ENCODE results near the gene CIAO2A.
"Not testable (repeated sequence)": the region's sequence is repeated elsewhere in the genome, so short reads cannot be mapped to it uniquely, and the experiment has no call there.

CIAO2A gene

GRCh38 chr15:64070965-64071851 is 22.4 kb downstream of the CIAO2A start:
- DNase-seq = peak; percentile 92 to 95

GRCh38 chr15:64070106-64070505 is 23.5 kb downstream of the CIAO2A start:
- DNase-seq = peak in 1 of 2 donors; percentile 22

- DNase-seq = no peak
These were observed 25.5 kb downstream of the CIAO2A start for GRCh38 chr15:64068133-64068532.

GRCh38 chr15:64067564-64068030 is 26.0 kb downstream of the CIAO2A start:
- peak; percentile 77 to 83 for DNase-seq

- DNase-seq = peak; percentile 20 to 35
These were observed 27.2 kb downstream of the CIAO2A start for GRCh38 chr15:64066451-64066850.

- no peak for DNase-seq
These were observed 32.9 kb downstream of the CIAO2A start for GRCh38 chr15:64060716-64061115.

GRCh38 chr15:64059104-64059503 is 34.5 kb downstream of the CIAO2A start:
- peak; percentile 19 to 35 for DNase-seq

- no peak for DNase-seq
These were observed 35.4 kb downstream of the CIAO2A start for GRCh38 chr15:64058279-64058678.

GRCh38 chr15:64053674-64054073 is 40.0 kb downstream of the CIAO2A start:
- DNase-seq = not testable (repeated sequence)

GRCh38 chr15:64052925-64053491 is 40.6 kb downstream of the CIAO2A start:
- DNase-seq = no peak

GRCh38 chr15:64051407-64052259 is 42.0 kb downstream of the CIAO2A start:
- DNase-seq = no peak

- DNase-seq = no peak
These were observed 42.6 kb downstream of the CIAO2A start for GRCh38 chr15:64051093-64051402.

- no peak for DNase-seq
These were observed 43.2 kb downstream of the CIAO2A start for GRCh38 chr15:64050281-64051092.

- peak; percentile 18 to 59 for DNase-seq
These were observed 44.7 kb downstream of the CIAO2A start for GRCh38 chr15:64048781-64049460.

GRCh38 chr15:64046421-64047153 is 47.1 kb downstream of the CIAO2A start, which contains the start of gene DAPK2:
Gene DAPK2 (minus strand): TSS chr15:64046485. CDS start chr15:64040261, 6,224 bp downstream.
- peak; percentile 48 to 64 for DNase-seq

- no peak for DNase-seq
These were observed 47.7 kb downstream of the CIAO2A start for GRCh38 chr15:64045774-64046420.

- DNase-seq = no peak
These were observed 48.6 kb downstream of the CIAO2A start for GRCh38 chr15:64045101-64045435.

- DNase-seq = peak; percentile 53 to 70
These were observed 49.1 kb downstream of the CIAO2A start for GRCh38 chr15:64044300-64045100.

GRCh38 chr15:64038878-64039610 is 54.6 kb downstream of the CIAO2A start:
- peak; percentile 42 to 49 for DNase-seq

All from inflammatory macrophage (primary cell).